ENCODE measurements around the gene LHB.

The LHB gene

DNA sequence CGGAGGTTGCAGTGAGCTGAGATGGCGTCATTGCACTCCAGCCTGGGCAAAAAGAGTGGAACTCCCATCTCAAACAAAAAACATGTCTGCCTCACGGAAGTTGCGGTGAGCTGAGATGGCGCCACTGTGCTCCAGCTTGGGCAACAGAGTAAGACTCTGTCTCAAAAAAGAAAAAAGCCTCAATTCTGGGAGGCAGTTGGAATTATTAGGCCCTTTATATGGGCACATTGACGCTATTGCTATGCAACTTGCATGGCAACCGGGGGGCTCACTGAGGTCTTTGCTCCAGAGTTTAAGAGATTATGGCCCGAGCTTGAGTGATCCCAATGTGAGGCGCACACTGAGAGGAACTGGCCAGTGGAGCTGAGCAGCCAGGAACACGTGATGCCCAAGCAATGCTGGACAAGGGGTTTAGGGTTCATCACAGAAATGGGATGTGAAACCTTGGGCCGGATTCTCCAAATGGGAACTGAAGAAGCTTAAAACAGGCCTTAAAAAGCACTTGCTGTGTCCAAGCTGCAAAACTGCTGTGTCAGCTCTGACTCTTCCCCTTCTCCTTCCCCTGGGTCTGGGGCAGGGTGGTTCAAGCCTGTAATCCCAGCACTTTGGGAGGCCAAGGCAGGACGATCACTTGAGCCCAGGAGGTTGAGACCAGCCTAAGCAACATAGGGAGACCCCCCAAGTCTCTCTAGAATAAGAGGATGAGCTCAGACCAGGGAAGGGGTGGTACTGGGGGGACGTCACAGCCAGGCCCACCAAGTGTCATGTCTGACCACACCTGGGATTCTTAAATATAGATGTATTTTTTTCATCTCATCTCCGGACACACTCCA is 49.3 kb downstream of the LHB start:
- no peak overlapping the region for H3K4me3 ChIP-seq (ENCODE audit: low read length)
- DNase-seq (ENCODE audit: low read depth) = peak; percentile 33
- TF ChIP-seq, protein P1, sequence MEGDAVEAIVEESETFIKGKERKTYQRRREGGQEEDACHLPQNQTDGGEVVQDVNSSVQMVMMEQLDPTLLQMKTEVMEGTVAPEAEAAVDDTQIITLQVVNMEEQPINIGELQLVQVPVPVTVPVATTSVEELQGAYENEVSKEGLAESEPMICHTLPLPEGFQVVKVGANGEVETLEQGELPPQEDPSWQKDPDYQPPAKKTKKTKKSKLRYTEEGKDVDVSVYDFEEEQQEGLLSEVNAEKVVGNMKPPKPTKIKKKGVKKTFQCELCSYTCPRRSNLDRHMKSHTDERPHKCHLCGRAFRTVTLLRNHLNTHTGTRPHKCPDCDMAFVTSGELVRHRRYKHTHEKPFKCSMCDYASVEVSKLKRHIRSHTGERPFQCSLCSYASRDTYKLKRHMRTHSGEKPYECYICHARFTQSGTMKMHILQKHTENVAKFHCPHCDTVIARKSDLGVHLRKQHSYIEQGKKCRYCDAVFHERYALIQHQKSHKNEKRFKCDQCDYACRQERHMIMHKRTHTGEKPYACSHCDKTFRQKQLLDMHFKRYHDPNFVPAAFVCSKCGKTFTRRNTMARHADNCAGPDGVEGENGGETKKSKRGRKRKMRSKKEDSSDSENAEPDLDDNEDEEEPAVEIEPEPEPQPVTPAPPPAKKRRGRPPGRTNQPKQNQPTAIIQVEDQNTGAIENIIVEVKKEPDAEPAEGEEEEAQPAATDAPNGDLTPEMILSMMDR (IDR thresholded peaks at IDR 0.05; ENCODE audit: insufficient read depth, low read depth, low read length, missing control alignments) = no peak

DNA sequence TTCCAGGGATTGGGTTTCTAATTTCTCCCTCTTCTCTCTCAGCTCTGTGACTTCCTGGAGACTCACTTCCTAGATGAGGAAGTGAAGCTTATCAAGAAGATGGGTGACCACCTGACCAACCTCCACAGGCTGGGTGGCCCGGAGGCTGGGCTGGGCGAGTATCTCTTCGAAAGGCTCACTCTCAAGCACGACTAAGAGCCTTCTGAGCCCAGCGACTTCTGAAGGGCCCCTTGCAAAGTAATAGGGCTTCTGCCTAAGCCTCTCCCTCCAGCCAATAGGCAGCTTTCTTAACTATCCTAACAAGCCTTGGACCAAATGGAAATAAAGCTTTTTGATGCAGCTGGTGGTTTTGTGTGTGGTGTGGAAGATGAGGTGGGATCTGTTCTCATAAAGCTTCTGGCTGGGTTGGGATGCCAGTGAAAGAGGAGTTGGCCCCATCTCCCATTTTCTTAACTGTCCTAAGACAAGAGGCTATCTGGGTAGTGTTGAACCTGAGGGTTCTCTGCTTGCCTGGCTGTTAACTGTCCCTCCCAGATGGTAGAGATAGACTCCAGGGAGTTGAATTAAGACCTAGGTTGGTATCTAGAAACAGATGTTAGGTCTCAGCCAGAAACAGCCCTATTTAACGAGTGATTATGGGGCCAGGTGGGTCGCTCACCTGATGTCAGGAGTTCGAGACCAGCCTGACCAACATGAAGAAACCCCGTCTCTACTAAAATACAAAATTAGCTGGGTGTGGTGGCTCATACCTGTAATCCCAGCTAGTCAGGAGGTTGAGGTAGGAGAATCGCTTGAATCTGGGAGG is 50.1 kb downstream of the LHB start:
- TF ChIP-seq, protein P1 (IDR thresholded peaks at IDR 0.05; ENCODE audit: insufficient read depth, low read depth, low read length, missing control alignments) = no peak
- no peak for DNase-seq (ENCODE audit: low read depth)
- peak overlapping the region; percentile 86 for H3K4me3 ChIP-seq (ENCODE audit: low read length)

All from epithelial cell of esophagus (primary cell).